Gastroesophageal sphincter (tissue), 3 donors: ENCODE measurements around the gene PXT1.

ENCODE experiments used
- CTCF ChIP-seq, 4 experiments: fragments of 200-600 bp in 2 of 4; fragments of 450-650 bp in 2 of 4; sonication (generic) in 1 of 4; IDR thresholded peaks; one replicate each; pipeline ENCODE4 v1.5.1; 2017 to 2019; ENCODE audit warnings: antibody characterized with exemption in 4 of 4, mild to moderate bottlenecking in 2 of 4, moderate library complexity in 2 of 4
- EP300 ChIP-seq: sonication (generic); formaldehyde crosslinking; IDR thresholded peaks from one replicate; pipeline ENCODE4 v1.6.1; 2017; ENCODE audit warnings: antibody characterized with exemption, mild to moderate bottlenecking
- POLR2A ChIP-seq, 2 donors: fragments of 450-650 bp; IDR thresholded peaks; one replicate each; pipeline ENCODE4 v1.6.1; 2017; ENCODE audit warnings: antibody characterized with exemption in 2 of 2, mild to moderate bottlenecking in 2 of 2, moderate library complexity in 1 of 2

- no peak for TF ChIP-seq CTCF (IDR thresholded peaks at IDR 0.05)
- TF ChIP-seq POLR2A (IDR thresholded peaks at IDR 0.05) = no peak
- no peak for TF ChIP-seq EP300
These were observed 21.6 kb upstream of the PXT1 start for GRCh38 chr6:36464233-36464632.
